ENCODE results near the gene LRIG1.

The LRIG1 gene

DNA sequence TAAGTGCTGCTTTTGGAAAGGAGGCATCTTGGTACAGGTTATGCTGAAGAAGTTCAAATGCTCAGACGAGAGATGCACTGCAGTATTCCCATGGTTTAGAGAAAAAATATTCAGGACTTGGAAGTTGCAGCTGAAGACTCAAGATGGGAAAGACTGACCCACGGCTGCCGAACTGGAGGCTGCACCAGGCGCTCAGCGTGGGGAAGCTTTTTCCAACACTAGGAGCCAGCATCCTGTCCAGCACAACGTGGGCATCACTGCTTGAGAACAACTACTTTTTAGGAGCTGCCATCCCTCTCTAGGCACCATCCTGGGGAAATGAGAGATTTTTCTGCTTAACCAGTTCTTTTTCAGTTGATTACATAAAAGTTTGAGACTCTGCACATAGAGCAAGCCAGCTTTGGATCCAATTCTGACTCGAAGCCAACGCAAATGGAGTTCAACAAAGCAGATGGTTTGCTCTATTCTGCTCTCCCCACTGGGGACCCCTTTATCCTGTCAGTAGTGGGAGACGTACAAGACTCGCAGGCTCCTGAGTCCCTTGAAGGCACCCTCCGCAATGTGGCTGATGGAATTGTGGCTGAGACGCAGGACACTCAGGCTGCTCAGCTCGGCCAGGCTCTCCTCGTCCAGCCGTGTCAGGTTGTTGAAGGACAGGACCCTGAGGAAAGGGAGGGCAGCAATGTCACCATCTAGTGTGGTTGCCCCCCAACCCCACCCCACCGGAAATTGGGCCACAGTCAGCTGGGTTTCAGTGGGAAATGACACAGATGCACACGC, 93.8 kb downstream of the LRIG1 start:
- TF ChIP-seq, protein P1, sequence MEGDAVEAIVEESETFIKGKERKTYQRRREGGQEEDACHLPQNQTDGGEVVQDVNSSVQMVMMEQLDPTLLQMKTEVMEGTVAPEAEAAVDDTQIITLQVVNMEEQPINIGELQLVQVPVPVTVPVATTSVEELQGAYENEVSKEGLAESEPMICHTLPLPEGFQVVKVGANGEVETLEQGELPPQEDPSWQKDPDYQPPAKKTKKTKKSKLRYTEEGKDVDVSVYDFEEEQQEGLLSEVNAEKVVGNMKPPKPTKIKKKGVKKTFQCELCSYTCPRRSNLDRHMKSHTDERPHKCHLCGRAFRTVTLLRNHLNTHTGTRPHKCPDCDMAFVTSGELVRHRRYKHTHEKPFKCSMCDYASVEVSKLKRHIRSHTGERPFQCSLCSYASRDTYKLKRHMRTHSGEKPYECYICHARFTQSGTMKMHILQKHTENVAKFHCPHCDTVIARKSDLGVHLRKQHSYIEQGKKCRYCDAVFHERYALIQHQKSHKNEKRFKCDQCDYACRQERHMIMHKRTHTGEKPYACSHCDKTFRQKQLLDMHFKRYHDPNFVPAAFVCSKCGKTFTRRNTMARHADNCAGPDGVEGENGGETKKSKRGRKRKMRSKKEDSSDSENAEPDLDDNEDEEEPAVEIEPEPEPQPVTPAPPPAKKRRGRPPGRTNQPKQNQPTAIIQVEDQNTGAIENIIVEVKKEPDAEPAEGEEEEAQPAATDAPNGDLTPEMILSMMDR (IDR thresholded peaks at IDR 0.05; ENCODE audit: insufficient read depth, missing control alignments): no peak
- no peak for FAIRE-seq
- no peak for DNase-seq (ENCODE audit: insufficient read length, low spot score)

- TF ChIP-seq, protein P1 (IDR thresholded peaks at IDR 0.05; ENCODE audit: insufficient read depth, missing control alignments): no peak
- FAIRE-seq (no peak), DNase-seq (ENCODE audit: insufficient read length, low spot score) (no peak)
Observed at GRCh38 chr3:66406163-66406562, 94.7 kb downstream of the LRIG1 start.

DNA sequence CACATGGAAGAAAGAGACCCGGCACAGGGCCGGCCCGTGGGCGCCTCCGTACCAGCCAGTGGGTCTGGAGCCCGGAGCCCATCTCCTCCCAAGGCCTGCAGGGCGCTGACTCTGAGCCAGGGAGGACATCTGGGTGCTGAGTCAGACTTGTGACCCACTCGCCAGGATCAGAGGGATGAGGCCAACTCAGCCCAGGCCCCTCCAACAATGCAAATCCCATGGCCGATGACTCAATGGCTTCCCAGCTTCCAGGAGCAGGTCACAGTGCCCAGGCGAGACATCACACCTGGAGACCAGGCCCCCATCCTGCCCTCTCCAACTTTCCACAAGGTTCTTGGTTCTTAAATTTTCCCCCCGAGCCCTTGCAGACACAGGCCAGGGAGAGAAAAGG, 95.1 kb downstream of the LRIG1 start:
- FAIRE-seq (no peak), DNase-seq (ENCODE audit: insufficient read length, low spot score) (no peak)
- TF ChIP-seq, protein P1 (IDR thresholded peaks at IDR 0.05; ENCODE audit: insufficient read depth, missing control alignments): no peak

GRCh38 chr3:66404903-66405700, 95.7 kb downstream of the LRIG1 start:
- FAIRE-seq (no peak), DNase-seq (ENCODE audit: insufficient read length, low spot score) (no peak)
- TF ChIP-seq, protein P1 (IDR thresholded peaks at IDR 0.05; ENCODE audit: insufficient read depth, missing control alignments): no peak

- TF ChIP-seq, protein P1 (IDR thresholded peaks at IDR 0.05; ENCODE audit: insufficient read depth, missing control alignments): no peak
- FAIRE-seq: no peak
- DNase-seq (ENCODE audit: insufficient read length, low spot score): no peak
Observed at GRCh38 chr3:66404197-66404596, 96.6 kb downstream of the LRIG1 start.

- DNase-seq (ENCODE audit: insufficient read length, low spot score) (no peak), FAIRE-seq (no peak)
- TF ChIP-seq, protein P1 (IDR thresholded peaks at IDR 0.05; ENCODE audit: insufficient read depth, missing control alignments): no peak
Observed at GRCh38 chr3:66403323-66403990, 97.4 kb downstream of the LRIG1 start.

Measured in D721Med (cell line).